ENCODE measurements around the gene KATNAL1.

The KATNAL1 gene

GRCh38 chr13:30306762-30307193 is 573 bp downstream of the KATNAL1 start:
- H3K4me3 ChIP-seq (ENCODE audit: low read depth, low read length), result peak overlapping the region; percentile 76
- TF ChIP-seq POLR2A (IDR thresholded peaks at IDR 0.05; ENCODE audit: extremely low read depth, insufficient read length) (no peak), MYC (IDR thresholded peaks at IDR 0.05; ENCODE audit: low read depth, low read length) (peak; percentile 58; the same call in 1 of the 2 replicates), MAX (IDR thresholded peaks at IDR 0.05; ENCODE audit: low read depth, low read length) (0 out of 2 replicates have a peak, but pooled peaks have one; percentile 34), CTCF (IDR thresholded peaks at IDR 0.05; ENCODE audit: low read depth, low read length) (no peak)

GRCh38 chr13:30305456-30305970 is 1.8 kb downstream of the KATNAL1 start:
- DNase-seq (ENCODE audit: low read depth), result no peak
- H3K4me3 ChIP-seq (ENCODE audit: low read depth, low read length), result peak overlapping the region; percentile 76
- TF ChIP-seq POLR2A (IDR thresholded peaks at IDR 0.05; ENCODE audit: extremely low read depth, insufficient read length) (no peak), CTCF (IDR thresholded peaks at IDR 0.05; ENCODE audit: low read depth, low read length) (no peak), MAX (IDR thresholded peaks at IDR 0.05; ENCODE audit: low read depth, low read length) (no peak)

More at GRCh38 chr13:30306762-30307193, 573 bp downstream of the KATNAL1 start:
- peak; percentile 95 for DNase-seq (ENCODE audit: low read depth)

GRCh38 chr13:30303269-30303668 is 4.1 kb downstream of the KATNAL1 start:
- DNase-seq (ENCODE audit: low read depth), result peak; percentile 26
- H3K4me3 ChIP-seq (ENCODE audit: low read depth, low read length), result peak overlapping the region; percentile 38
- TF ChIP-seq CTCF (IDR thresholded peaks at IDR 0.05; ENCODE audit: low read depth, low read length) (no peak), POLR2A (IDR thresholded peaks at IDR 0.05; ENCODE audit: extremely low read depth, insufficient read length) (no peak), MAX (IDR thresholded peaks at IDR 0.05; ENCODE audit: low read depth, low read length) (no peak), MYC (IDR thresholded peaks at IDR 0.05; ENCODE audit: low read depth, low read length) (no peak)

- H3K4me3 ChIP-seq (ENCODE audit: low read depth, low read length), result no peak overlapping the region
- TF ChIP-seq MYC (IDR thresholded peaks at IDR 0.05; ENCODE audit: low read depth, low read length) (no peak), MAX (IDR thresholded peaks at IDR 0.05; ENCODE audit: low read depth, low read length) (no peak), POLR2A (IDR thresholded peaks at IDR 0.05; ENCODE audit: extremely low read depth, insufficient read length) (no peak), CTCF (IDR thresholded peaks at IDR 0.05; ENCODE audit: low read depth, low read length) (no peak)
- DNase-seq (ENCODE audit: low read depth), result no peak
Observed at GRCh38 chr13:30301827-30302226, 5.5 kb downstream of the KATNAL1 start.

- DNase-seq (ENCODE audit: low read depth), result no peak
- no peak for TF ChIP-seq MYC (IDR thresholded peaks at IDR 0.05; ENCODE audit: low read depth, low read length)
- TF ChIP-seq CTCF (IDR thresholded peaks at IDR 0.05; ENCODE audit: low read depth, low read length), result no peak
- no peak for TF ChIP-seq POLR2A (IDR thresholded peaks at IDR 0.05; ENCODE audit: extremely low read depth, insufficient read length)
- no peak for TF ChIP-seq MAX (IDR thresholded peaks at IDR 0.05; ENCODE audit: low read depth, low read length)
- no peak overlapping the region for H3K4me3 ChIP-seq (ENCODE audit: low read depth, low read length)
Observed at GRCh38 chr13:30300596-30300995, 6.8 kb downstream of the KATNAL1 start.
